ENCODE data around the gene MTCH1.

Gene MTCH1

DNA sequence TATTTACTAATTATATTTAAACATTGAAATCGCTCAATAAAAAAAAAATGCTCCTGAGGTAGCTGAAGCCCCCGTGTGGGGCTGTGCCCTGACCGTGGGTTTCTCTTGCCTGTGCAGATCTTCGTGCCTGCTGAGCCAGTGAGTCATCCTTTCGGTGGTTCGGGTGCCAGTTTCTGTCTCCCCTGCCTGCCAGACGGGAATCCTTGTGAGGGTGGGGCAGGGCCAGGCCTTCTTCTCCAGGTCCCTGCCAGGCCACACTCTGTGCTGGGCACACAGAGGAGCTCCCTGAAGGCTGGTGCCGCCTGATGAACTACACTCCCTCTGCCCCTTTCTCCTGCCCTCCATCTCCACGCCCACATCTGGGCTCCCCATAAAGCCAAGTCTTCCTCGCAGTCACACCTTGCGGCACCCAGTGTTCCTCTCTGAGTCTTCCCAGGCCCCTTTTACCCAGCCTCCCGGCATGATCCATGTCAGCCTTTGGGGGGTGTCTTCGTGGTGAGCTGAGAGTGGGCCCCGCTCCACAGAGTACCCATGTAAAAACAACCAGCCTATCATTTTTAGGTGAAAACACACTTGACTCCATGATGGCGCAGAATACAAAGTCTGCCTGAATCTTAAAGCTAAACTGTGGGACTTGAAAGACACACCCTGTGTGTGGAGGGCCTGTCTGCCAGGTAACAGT, 38.8 kb upstream of the MTCH1 start:
- DNase-seq (ENCODE audit: low read depth in 1 of 2, low spot score in 1 of 2) = no peak

DNA sequence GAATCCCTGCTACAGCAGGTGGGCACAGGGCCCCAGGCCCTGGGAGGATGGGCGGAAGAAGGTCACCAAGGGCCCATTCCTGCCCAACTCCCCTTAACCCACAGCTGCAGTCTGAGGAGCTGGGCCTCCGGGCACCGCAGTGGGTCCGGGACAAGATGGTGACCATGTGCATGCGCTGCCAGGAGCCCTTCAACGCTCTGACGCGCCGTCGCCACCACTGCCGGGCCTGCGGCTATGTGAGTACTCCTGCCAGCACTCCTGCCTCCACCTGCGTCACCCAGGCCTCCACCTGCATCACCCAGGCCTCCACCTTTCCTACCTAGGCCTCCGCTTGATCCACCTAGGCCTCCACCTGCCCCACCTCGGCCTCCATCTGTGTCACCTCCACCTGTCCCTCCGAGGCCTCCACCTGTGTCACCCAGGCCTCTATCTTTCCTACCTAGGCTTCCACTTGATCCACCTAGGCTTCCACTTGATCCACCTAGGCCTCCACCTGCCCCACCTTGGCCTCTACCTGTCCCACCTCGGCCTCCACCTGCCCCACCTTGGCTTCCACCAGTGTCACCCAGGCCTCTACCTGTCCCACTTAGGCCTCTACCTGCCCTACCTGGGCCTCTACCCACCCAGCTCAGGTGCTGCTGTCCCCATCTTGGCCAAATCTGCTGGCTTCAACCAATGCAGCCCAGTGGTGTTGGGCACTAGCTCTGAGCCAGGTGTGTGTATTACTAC, 36.3 kb upstream of the MTCH1 start:
- in situ Hi-C loops (cut with HindIII; ENCODE audit: low pct_unique_long_range_greater_than_20kb, low sequenced_read_pairs) = no loop called here
- no peak for TF ChIP-seq JUND (IDR thresholded peaks at IDR 0.05; ENCODE audit: low read depth)
- no peak for DNase-seq (ENCODE audit: low read depth in 1 of 2, low spot score in 1 of 2)

More for the DNA sequence above, 38.8 kb upstream of the MTCH1 start:
- in situ Hi-C loops (cut with HindIII; ENCODE audit: low pct_unique_long_range_greater_than_20kb, low sequenced_read_pairs) = no loop called here
- TF ChIP-seq JUND (IDR thresholded peaks at IDR 0.05; ENCODE audit: low read depth) = no peak

DNA sequence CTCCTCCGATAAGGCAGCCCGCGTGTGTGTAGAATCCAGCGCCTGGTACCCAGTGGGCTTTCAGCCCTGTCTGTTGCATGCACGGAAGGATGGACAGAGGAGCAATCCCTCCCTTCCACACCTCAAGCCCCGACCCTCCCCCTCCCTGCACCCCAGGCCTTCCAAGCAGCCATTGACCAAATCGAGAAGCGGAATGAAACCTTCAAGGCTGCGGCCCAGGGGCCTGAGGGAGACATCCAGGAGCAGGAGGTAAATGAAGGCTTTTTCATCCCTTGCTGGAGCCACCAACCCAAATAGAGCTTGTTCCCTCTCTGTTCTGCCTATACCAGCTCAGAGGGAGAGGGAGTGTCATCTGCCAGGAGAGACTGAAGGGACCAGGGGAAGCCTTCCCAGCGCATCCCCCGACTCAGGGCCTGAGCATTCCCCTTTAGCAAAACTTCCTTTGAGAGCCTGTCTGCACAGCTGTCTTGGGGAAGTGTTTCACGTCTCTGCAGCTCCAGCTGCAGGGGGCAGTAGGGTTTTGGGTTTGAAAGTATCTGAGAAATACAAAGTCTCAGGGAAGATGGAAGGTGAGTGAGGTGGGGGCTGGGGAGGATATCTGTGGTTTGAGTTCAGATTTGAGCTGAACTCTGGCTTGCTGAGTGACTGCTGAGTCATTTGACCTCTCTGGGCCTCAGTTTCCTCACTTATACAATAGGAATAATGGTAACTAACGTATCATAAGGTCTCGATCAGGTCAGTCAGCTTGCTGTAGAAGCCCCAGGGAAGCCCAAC, 35.5 kb upstream of the MTCH1 start:
- in situ Hi-C loops (cut with HindIII; ENCODE audit: low pct_unique_long_range_greater_than_20kb, low sequenced_read_pairs) = no loop called here
- no peak for TF ChIP-seq JUND (IDR thresholded peaks at IDR 0.05; ENCODE audit: low read depth)
- DNase-seq (ENCODE audit: low read depth in 1 of 2, low spot score in 1 of 2) = peak in 1 of 2 experiments; percentile 47

DNA sequence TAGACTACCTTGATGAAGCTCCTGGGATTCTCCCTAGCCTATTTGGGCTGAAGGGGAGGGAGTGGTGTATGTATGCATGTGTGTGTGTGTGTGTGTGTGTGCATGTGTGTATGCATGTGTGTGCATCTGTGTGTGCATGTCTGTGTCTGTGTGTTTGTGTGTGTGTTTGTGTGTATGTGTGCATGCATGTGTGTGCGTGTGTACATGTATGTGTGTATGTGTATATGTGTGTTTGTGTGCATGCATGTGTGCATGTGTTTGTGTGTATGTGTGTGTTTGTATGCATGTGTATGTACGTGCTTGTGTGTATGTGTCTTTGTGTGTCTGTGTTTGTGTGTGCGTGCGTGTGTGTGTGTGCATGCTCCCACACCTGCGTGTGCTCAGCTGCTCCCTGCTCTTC, 34.8 kb upstream of the MTCH1 start:
- TF ChIP-seq JUND (IDR thresholded peaks at IDR 0.05; ENCODE audit: low read depth) = no peak
- in situ Hi-C loops (cut with HindIII; ENCODE audit: low pct_unique_long_range_greater_than_20kb, low sequenced_read_pairs) = no loop called here
- DNase-seq (ENCODE audit: low read depth in 1 of 2, low spot score in 1 of 2) = no peak

DNA sequence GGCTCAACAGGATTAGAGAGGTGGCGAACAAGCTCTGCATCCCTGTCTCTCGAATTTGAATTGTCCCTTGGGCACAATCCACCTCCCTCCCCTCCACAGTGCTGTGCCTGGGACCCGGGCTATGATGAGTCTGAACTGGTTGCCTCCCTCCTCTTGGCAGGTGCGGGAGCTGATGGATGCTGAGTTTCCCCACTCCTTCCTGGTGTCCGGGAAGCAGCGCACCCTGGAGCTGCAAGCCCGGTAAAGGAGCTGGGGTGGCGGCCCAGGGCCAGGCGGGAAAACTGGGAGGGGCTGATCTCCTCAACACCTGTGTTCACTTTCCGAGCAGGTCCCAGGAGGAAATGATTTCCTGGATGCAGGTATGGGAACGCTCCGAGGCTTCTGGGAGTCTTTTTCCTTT, 34.4 kb upstream of the MTCH1 start:
- TF ChIP-seq JUND (IDR thresholded peaks at IDR 0.05; ENCODE audit: low read depth) = no peak
- DNase-seq (ENCODE audit: low read depth in 1 of 2, low spot score in 1 of 2) = peak in 1 of 2 experiments; percentile 47
- in situ Hi-C loops (cut with HindIII; ENCODE audit: low pct_unique_long_range_greater_than_20kb, low sequenced_read_pairs) = no loop called here

DNA sequence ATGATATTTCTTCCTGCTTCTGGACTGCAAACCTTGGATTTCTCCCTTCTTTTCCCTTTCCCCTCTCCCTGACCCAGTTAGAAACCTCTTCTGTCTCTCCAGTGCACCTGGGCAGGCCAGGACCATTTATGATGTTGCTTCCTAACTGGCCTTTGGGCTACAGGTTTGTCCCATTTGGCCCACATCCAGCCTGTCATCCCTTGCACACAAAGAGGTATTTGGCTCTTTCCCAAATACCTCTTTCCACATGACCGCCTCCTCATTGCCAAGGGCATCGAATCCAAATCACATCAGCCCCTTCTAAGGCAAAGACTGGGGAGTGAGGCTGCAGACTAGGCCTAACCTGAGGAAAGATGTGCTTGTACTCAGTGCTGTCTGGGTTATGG, 33.1 kb upstream of the MTCH1 start:
- DNase-seq (ENCODE audit: low read depth in 1 of 2, low spot score in 1 of 2) = peak in 1 of 2 experiments; percentile 78
- in situ Hi-C loops (cut with HindIII; ENCODE audit: low pct_unique_long_range_greater_than_20kb, low sequenced_read_pairs) = no loop called here

DNA sequence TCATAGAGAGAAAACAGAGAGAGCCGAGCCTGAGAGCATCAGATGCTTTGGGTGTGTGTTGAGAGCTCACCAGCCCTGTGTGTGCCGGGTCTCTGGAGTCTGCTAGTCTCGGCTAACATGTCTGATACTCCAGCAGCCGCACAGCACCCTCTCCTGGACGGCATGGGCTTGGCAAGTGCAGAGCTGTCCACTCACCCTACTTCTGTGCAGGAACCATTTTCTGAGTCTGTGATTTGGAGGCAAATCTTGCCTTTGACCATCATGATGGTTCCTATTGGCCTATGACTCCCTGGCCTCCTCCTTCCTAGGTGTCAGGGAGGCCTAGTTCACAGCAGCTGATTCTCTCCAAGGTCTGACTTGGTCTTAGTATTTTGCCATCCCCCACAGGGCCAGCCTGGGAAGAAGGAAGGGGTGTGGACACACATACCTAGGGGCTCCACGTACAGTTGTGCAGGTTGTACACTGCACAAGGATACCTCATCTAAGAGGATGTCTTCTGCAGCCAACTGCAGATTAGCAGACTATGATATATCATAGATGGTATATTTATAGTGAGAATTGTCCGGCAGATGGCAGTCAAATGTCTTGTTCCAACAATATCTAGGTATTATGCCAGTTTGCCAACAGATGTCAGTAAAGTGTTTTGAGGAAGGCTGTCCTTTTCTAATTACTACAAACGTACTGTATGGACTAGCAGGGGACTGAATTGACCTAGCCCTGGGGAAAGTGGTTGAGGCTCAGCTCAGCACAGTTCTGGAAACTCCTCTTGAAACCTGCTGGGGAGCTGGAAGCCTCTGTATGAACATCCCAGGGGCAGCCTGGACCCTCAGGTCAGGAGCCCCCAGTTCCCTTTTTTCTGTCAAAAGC, 32.4 kb upstream of the MTCH1 start:
- no peak for TF ChIP-seq JUND (IDR thresholded peaks at IDR 0.05; ENCODE audit: low read depth)
- DNase-seq (ENCODE audit: low read depth in 1 of 2, low spot score in 1 of 2) = peak; percentile 67 to 90
- in situ Hi-C loops (cut with HindIII; ENCODE audit: low pct_unique_long_range_greater_than_20kb, low sequenced_read_pairs) = no loop called here

More for the DNA sequence above, 33.1 kb upstream of the MTCH1 start:
- no peak for TF ChIP-seq JUND (IDR thresholded peaks at IDR 0.05; ENCODE audit: low read depth)

DNA sequence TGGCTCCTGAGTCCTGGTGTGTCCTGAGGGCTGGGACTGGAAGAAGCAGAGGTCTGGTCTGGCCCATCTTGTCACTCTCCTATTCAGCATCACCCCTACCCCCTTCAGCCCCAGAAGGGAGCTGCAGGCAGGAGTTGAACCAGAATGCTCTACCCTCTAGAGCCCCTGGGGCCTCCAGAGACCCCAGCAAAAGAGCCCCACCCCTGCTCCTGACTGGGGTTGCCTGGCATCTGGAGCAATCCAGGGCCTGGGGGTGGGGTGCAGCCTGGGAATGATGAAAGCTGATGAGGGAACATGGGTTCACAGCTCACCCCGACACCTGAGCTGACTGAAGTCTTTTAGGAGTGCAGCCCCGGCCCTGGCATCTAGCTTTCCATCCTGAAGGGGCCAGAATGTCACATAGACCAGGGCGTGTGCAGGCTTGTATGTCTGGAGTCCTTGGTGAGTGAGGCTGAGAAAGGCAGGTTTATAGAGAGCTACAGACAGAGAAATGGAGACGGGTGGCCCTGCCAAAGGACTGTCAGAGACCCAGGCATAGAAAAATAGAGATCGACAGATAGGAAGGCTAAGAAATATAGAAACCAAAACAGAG, 31.7 kb upstream of the MTCH1 start:
- DNase-seq (ENCODE audit: low read depth in 1 of 2, low spot score in 1 of 2) = no peak
- in situ Hi-C loops (cut with HindIII; ENCODE audit: low pct_unique_long_range_greater_than_20kb, low sequenced_read_pairs) = no loop called here
- no peak for TF ChIP-seq JUND (IDR thresholded peaks at IDR 0.05; ENCODE audit: low read depth)

DNA sequence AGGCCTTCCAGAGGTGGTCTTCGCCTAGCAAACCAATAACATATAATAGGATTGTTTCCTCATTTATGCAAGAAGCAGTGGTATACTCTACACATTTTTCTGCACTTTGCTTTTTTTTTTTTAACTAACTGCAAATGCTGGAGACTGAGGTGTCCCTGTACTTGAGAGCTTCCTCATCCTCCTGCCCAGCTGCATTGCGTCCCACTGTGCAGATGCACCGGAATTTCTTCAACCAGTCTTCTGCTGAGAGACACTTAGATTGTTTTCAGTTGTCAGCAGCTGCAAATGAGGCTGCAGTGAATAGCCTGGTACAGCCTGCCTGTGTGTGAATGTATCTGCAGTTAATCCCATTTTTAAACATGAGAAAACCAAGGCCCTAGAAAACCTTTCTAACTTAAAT, 31.0 kb upstream of the MTCH1 start:
- DNase-seq (ENCODE audit: low read depth in 1 of 2, low spot score in 1 of 2) = no peak
- no peak for TF ChIP-seq JUND (IDR thresholded peaks at IDR 0.05; ENCODE audit: low read depth)
- in situ Hi-C loops (cut with HindIII; ENCODE audit: low pct_unique_long_range_greater_than_20kb, low sequenced_read_pairs) = no loop called here

DNA sequence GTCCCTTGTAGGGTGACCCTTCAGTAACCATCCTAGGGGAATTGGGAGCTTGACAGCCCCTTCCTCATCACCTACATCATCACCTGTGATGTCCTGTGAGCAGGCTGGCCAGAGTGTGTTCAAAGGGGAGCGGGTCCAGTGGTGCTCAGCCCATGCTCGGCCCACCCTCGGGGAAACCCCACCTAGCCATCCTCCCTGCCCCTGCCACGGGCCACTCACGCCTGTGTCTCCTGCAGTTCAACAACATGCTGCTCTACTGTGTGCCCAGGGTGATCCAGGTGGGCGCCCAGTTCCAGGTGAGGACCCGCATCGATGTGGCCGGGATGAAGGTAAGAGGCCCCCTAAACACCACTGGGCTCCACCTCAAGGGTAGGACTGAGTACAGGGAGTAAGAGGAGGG, 29.5 kb upstream of the MTCH1 start:
- no peak for TF ChIP-seq JUND (IDR thresholded peaks at IDR 0.05; ENCODE audit: low read depth)
- no peak for DNase-seq (ENCODE audit: low read depth in 1 of 2, low spot score in 1 of 2)
- in situ Hi-C loops (cut with HindIII; ENCODE audit: low pct_unique_long_range_greater_than_20kb, low sequenced_read_pairs) = no loop called here

DNA sequence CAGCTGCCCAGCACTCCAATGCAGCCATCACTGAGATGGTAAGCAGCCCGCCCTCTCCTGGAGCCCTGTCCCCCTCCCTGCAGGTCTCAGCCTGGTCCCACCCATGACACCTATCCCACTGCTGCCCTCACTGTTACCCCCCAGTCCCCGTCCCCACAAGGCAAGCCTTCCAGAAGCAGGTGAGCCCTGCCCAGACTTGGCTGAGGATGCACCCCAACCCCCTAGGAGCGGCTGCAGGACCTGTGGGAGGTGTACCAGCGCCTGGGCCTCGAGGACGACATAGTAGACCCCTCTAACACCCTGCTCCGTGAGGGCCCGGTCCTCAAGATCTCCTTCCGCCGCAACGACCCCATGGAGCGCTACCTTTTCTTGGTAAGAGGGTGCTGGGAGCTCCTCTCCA, 28.7 kb upstream of the MTCH1 start:
- DNase-seq (ENCODE audit: low read depth in 1 of 2, low spot score in 1 of 2) = no peak
- in situ Hi-C loops (cut with HindIII; ENCODE audit: low pct_unique_long_range_greater_than_20kb, low sequenced_read_pairs) = no loop called here
- no peak for TF ChIP-seq JUND (IDR thresholded peaks at IDR 0.05; ENCODE audit: low read depth)
